ENCODE data around the gene MAPK8. TPM values are rescaled to one million over a fixed set of nuclear protein-coding genes. Genes with fewer than 3 reads are reported as not detected.

MAPK8 gene
- total RNA-seq, 6 experiments from 2014 or later: 56.3 to 96.6 (median 74.8) TPM

DNA sequence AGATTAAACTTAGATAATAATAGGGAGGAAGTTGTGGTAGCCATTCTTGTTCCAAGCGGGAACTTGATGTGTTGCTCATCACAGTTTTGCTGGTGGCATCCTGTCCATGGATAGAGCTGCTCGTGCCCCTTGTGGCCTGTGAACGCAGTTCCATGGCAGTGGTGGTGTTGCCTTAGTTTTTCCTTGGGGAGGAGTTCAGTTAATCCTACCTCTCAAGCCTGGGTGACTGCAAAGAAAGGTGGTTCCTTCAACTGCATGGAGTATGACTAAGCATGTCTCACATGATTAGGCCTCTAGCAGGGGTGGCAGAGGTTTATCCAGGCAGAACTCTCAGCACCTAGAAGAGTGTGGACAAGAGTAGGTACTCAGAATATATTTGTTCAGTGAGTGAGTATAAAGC, 99.7 kb downstream of the MAPK8 start:
- Mint-ChIP-seq H3K4me1 (ENCODE audit: low read depth) (peaks cover 15% of the 10 kb centered on the region), H3K36me3 (ENCODE audit: low read depth) (peaks cover 11% of the 10 kb centered on the region), H3K4me3 (no peak overlapping the region), H3K27ac (no peak overlapping the region), H3K9me3 (no peaks in the 10 kb centered on the region), H3K27me3 (ENCODE audit: insufficient read depth) (no peaks in the 10 kb centered on the region; the same call in 1 of the 2 replicates)
- DNase-seq: peak; percentile 55
- TF ChIP-seq, protein P1, sequence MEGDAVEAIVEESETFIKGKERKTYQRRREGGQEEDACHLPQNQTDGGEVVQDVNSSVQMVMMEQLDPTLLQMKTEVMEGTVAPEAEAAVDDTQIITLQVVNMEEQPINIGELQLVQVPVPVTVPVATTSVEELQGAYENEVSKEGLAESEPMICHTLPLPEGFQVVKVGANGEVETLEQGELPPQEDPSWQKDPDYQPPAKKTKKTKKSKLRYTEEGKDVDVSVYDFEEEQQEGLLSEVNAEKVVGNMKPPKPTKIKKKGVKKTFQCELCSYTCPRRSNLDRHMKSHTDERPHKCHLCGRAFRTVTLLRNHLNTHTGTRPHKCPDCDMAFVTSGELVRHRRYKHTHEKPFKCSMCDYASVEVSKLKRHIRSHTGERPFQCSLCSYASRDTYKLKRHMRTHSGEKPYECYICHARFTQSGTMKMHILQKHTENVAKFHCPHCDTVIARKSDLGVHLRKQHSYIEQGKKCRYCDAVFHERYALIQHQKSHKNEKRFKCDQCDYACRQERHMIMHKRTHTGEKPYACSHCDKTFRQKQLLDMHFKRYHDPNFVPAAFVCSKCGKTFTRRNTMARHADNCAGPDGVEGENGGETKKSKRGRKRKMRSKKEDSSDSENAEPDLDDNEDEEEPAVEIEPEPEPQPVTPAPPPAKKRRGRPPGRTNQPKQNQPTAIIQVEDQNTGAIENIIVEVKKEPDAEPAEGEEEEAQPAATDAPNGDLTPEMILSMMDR (IDR thresholded peaks at IDR 0.05): no peak

DNA sequence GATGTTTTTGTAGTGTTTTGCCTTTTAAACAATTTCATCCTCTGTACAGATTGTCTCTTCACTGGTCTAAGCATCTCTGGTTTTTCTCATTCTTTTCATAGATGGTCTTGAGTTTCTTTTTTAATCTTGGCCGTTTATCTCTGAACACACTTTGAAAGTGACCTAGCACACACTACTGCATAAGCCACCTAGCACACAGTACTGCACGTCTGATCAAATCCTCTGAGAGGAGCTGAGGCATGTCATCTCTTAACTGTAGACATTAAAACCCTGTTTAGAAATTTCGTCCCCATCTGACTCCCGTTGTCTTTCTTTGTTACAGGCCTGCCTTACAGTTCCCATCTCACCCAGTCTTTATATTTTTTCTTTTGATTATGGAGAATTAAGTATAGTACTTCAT, 100.2 kb downstream of the MAPK8 start:
- DNase-seq: no peak
- H3K27me3 Mint-ChIP-seq (ENCODE audit: insufficient read depth): no peaks in the 10 kb centered on the region; the same call in 1 of the 2 replicates
- H3K4me3 Mint-ChIP-seq: no peak overlapping the region
- H3K4me1 Mint-ChIP-seq (ENCODE audit: low read depth): peaks cover 10% of the 10 kb centered on the region; the same call in 1 of the 2 replicates
- TF ChIP-seq, protein P1 (IDR thresholded peaks at IDR 0.05): no peak
- H3K9me3 Mint-ChIP-seq: no peaks in the 10 kb centered on the region
- no peak overlapping the region for H3K27ac Mint-ChIP-seq
- H3K36me3 Mint-ChIP-seq (ENCODE audit: low read depth): peaks cover 11% of the 10 kb centered on the region

DNA sequence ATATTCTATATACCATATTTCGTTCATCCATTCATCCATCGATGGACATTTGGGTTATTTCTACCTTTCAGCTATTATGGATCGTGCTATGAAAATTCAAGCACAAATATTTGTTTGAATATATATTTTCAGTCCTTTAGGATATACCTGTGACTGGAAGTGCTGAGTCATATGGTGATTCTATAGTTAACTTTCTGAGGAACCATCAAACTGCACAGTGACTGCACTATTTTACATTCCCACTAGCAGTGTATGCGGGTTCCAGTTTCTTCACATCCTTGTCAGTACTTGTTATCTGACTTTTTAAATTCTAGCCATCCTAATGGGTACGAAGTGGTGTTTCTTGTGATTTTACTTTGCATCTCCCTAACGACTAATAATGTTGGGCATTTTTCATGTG, 104.0 kb downstream of the MAPK8 start:
- no peak overlapping the region for H3K4me3 Mint-ChIP-seq
- H3K36me3 Mint-ChIP-seq (ENCODE audit: low read depth): peaks cover 34% of the 10 kb centered on the region
- H3K4me1 Mint-ChIP-seq (ENCODE audit: low read depth): peaks cover 31% of the 10 kb centered on the region
- peaks cover 15% of the 10 kb centered on the region for H3K9me3 Mint-ChIP-seq
- no peak overlapping the region for H3K27ac Mint-ChIP-seq
- no peak for DNase-seq
- TF ChIP-seq, protein P1 (IDR thresholded peaks at IDR 0.05): no peak
- no peaks in the 10 kb centered on the region; the same call in 1 of the 2 replicates for H3K27me3 Mint-ChIP-seq (ENCODE audit: insufficient read depth)

DNA sequence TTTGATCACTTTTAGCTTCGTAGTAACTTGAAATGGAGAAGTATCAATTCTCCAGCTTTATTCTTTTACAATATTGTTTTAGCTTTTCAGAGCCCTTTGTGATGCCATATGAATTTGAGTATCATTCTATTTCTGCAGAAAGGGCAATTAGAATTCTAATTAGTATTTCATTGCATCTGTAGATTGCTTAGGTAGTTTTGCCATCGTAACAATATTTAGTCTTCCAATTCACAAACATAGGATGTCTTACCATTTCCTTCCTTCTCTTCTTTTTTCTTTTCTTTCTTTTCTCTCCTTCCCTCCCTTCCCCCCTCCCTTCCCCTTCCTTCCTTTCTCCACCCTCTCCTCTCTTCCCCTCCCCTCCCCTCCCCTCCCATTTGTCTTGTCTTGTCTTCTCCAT, 105.0 kb downstream of the MAPK8 start:
- Mint-ChIP-seq H3K27me3 (ENCODE audit: insufficient read depth) (no peaks in the 10 kb centered on the region; the same call in 1 of the 2 replicates), H3K4me1 (ENCODE audit: low read depth) (peaks cover 41% of the 10 kb centered on the region), H3K36me3 (ENCODE audit: low read depth) (peaks cover 33% of the 10 kb centered on the region), H3K27ac (no peak overlapping the region), H3K9me3 (peaks cover 15% of the 10 kb centered on the region), H3K4me3 (no peak overlapping the region)
- DNase-seq: no peak
- TF ChIP-seq, protein P1 (IDR thresholded peaks at IDR 0.05): no peak

DNA sequence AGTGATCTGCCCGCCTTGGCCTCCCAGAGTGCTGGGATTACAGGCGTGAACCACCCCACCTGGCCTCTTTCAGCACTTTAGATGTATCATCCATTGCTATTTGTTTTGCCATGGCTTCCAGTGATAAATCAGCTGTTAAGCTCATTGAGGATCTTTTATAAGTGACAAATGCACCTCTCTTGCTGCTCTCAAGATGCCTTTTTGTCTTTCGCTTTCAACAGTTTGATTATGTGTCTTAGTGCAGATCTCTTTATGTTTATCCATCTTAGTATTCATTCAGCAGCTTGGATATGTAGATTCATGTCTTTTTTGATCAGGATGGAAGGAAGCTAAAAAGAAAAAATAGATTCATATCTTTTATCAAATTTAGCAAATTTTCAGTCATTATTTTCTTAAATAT, 105.6 kb downstream of the MAPK8 start:
- TF ChIP-seq, protein P1 (IDR thresholded peaks at IDR 0.05): no peak
- H3K9me3 Mint-ChIP-seq: peaks cover 15% of the 10 kb centered on the region
- H3K4me1 Mint-ChIP-seq (ENCODE audit: low read depth): peaks cover 47% of the 10 kb centered on the region
- H3K27me3 Mint-ChIP-seq (ENCODE audit: insufficient read depth): no peaks in the 10 kb centered on the region; the same call in 1 of the 2 replicates
- peaks cover 33% of the 10 kb centered on the region for H3K36me3 Mint-ChIP-seq (ENCODE audit: low read depth)
- no peak for DNase-seq
- H3K4me3 Mint-ChIP-seq: no peak overlapping the region
- no peak overlapping the region for H3K27ac Mint-ChIP-seq

DNA sequence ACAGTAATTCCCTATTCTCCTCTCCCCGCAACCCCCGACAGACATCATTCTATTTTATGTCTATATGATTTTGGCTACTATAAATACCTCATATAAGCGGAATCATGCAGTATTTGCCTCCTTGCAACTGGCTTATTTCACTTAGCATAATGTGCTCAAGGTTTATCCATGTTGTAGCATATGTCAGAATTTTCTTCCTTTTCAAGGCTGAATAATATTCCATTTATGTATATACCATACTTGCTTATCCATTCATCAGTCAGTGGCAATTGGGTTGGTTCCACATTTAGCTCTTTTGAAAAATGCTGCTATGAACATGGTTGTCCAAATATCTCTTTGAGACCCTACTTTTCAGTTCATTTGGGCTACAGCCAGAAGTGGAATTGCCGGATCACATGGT, 106.5 kb downstream of the MAPK8 start:
- H3K27ac Mint-ChIP-seq: no peak overlapping the region
- peaks cover 33% of the 10 kb centered on the region for H3K36me3 Mint-ChIP-seq (ENCODE audit: low read depth)
- H3K4me1 Mint-ChIP-seq (ENCODE audit: low read depth): peaks cover 55% of the 10 kb centered on the region
- no peak for DNase-seq
- peaks cover 15% of the 10 kb centered on the region for H3K9me3 Mint-ChIP-seq
- TF ChIP-seq, protein P1 (IDR thresholded peaks at IDR 0.05): no peak
- H3K27me3 Mint-ChIP-seq (ENCODE audit: insufficient read depth): no peaks in the 10 kb centered on the region; the same call in 1 of the 2 replicates
- no peak overlapping the region for H3K4me3 Mint-ChIP-seq
